MCF 10A (cell line): Measurements from ENCODE around the gene PITPNM2. TPM values are rescaled to one million over a fixed set of nuclear protein-coding genes. Genes with fewer than 3 reads are reported as not detected.

Experiments
- BruUV-seq: library from RNA; stranded (reverse); fragments of 400-500 nt; replicated peaks from 2 replicates; lab custom pipeline; 2021; lab: Mats Ljungman, UMichigan
- CTCF ChIA-PET: fragments of 300-600 bp; sonication (Branson Sonifier 250); formaldehyde crosslinking; extraction: SDS; loops from one replicate; lab custom pipeline; 2021; ENCODE audit warnings: antibody characterized with exemption, inconsistent platforms; lab: Yijun Ruan, JAX
- POLR2A ChIA-PET: fragments of 300-600, 350-650 bp; sonication (Branson Sonifier 250); formaldehyde crosslinking; extraction: SDS; loops from one replicate; lab custom pipeline; 2020; ENCODE audit warnings: antibody characterized with exemption, inconsistent platforms; lab: Yijun Ruan, JAX
- DNase-seq: peaks from one replicate; pipeline ENCODE4 v3.0.0-alpha.2; 2018; ENCODE audit not compliant: unreplicated experiment
- H3K27ac Mint-ChIP-seq: one replicate; pipeline ENCODE4 v1.8.0; 2022; ENCODE audit warnings: mild to moderate bottlenecking, low read depth, mixed read lengths; ENCODE audit not compliant: unreplicated experiment
- H3K27me3 Mint-ChIP-seq: one replicate; pipeline ENCODE4 v1.8.0; 2022; ENCODE audit warnings: mixed read lengths; ENCODE audit not compliant: insufficient read depth, unreplicated experiment
- H3K36me3 Mint-ChIP-seq: one replicate; pipeline ENCODE4 v1.8.0; 2022; ENCODE audit warnings: mild to moderate bottlenecking, moderate library complexity, mixed read lengths; ENCODE audit not compliant: insufficient read depth, unreplicated experiment
- H3K4me1 Mint-ChIP-seq: one replicate; pipeline ENCODE4 v1.8.0; 2022; ENCODE audit warnings: mixed read lengths; ENCODE audit not compliant: insufficient read depth, unreplicated experiment
- H3K4me3 Mint-ChIP-seq: one replicate; pipeline ENCODE4 v1.8.0; 2022; ENCODE audit warnings: mild to moderate bottlenecking, moderate library complexity, mixed read lengths; ENCODE audit not compliant: unreplicated experiment
- H3K9me3 Mint-ChIP-seq: one replicate; pipeline ENCODE4 v1.8.0; 2022; ENCODE audit warnings: mixed read lengths; ENCODE audit not compliant: unreplicated experiment
- CTCF ChIP-seq: fragments of 200-600 bp; IDR thresholded peaks from one replicate; pipeline ENCODE4 v1.8.0; 2022; ENCODE audit warnings: antibody characterized with exemption, mild to moderate bottlenecking; ENCODE audit not compliant: unreplicated experiment
- intact Hi-C: fragments of 100-400 bp; cut with micrococcal nuclease; formaldehyde crosslinking; loops from 2 replicates; pipeline ENCODE4 v1.14.1; 2022
- total RNA-seq: library from RNA; stranded (reverse); gene quantifications from 2 replicates; pipeline ENCODE4 v1.2.3, GENCODE V29; 2022

Gene PITPNM2
- total RNA-seq, 1 experiment from 2014 or later: 7.2 TPM

- ChIA-PET CTCF (interaction anchor here (0.6 to 1.4 kb wide), 3 partner anchors 10 to 165 kb away, joined by 3 to 4 read pairs (median 3); no protein-coding TSS in a partner anchor), POLR2A (no interaction called here)
- intact Hi-C loops: no loop called here
- no peak for TF ChIP-seq CTCF
- Mint-ChIP-seq H3K4me1 (no peaks in the 10 kb centered on the region), H3K36me3 (peaks cover 41% of the 10 kb centered on the region), H3K27ac (no peak overlapping the region), H3K4me3 (no peak overlapping the region), H3K27me3 (no peaks in the 10 kb centered on the region), H3K9me3 (no peaks in the 10 kb centered on the region)
- BruUV-seq: no TSS peak
- no peak for DNase-seq
Measured at GRCh38 chr12:123164710-123165261, 13.9 kb upstream of the PITPNM2 start.

GRCh38 chr12:123164222-123164621, 13.3 kb upstream of the PITPNM2 start:
- Mint-ChIP-seq H3K4me1 (no peaks in the 10 kb centered on the region), H3K36me3 (peaks cover 43% of the 10 kb centered on the region), H3K27ac (no peak overlapping the region), H3K4me3 (no peak overlapping the region), H3K27me3 (no peaks in the 10 kb centered on the region), H3K9me3 (no peaks in the 10 kb centered on the region)
- TF ChIP-seq CTCF: no peak
- ChIA-PET POLR2A (no interaction called here), CTCF (interaction anchor here (0.5 kb wide), 1 partner anchor 359 kb away, joined by 9 read pairs; no protein-coding TSS in a partner anchor)
- BruUV-seq: no TSS peak
- intact Hi-C loops: no loop called here
- no peak for DNase-seq

- no peak for DNase-seq
- peaks cover 51% of the 10 kb centered on the region for H3K36me3 Mint-ChIP-seq
- H3K27me3 Mint-ChIP-seq: no peaks in the 10 kb centered on the region
- TF ChIP-seq CTCF: no peak
- ChIA-PET CTCF (interaction anchor here (1.3 kb wide), 1 partner anchor 10 kb away, joined by 3 read pairs; no protein-coding TSS in a partner anchor), POLR2A (interaction anchor here (2.0 kb wide), 1 partner anchor 11 kb away, joined by 4 read pairs; no protein-coding TSS in a partner anchor)
- no TSS peak for BruUV-seq
- H3K9me3 Mint-ChIP-seq: no peaks in the 10 kb centered on the region
- H3K27ac Mint-ChIP-seq: no peak overlapping the region
- H3K4me1 Mint-ChIP-seq: no peaks in the 10 kb centered on the region
- H3K4me3 Mint-ChIP-seq: no peak overlapping the region
- intact Hi-C loops: no loop called here
Measured at GRCh38 chr12:123163227-123163626, 12.3 kb upstream of the PITPNM2 start.

GRCh38 chr12:123160801-123161487, 10.1 kb upstream of the PITPNM2 start:
- BruUV-seq: no TSS peak
- no peak overlapping the region for H3K27ac Mint-ChIP-seq
- POLR2A ChIA-PET: interaction anchor here (0.8 to 1.4 kb wide), 4 partner anchors 9 to 118 kb away, joined by 3 to 6 read pairs (median 4); partner anchors contain the start of gene PITPNM2
- intact Hi-C loops: no loop called here
- no peaks in the 10 kb centered on the region for H3K9me3 Mint-ChIP-seq
- no peaks in the 10 kb centered on the region for H3K4me1 Mint-ChIP-seq
- no peak for DNase-seq
- peaks cover 51% of the 10 kb centered on the region for H3K36me3 Mint-ChIP-seq
- H3K4me3 Mint-ChIP-seq: no peak overlapping the region
- CTCF ChIA-PET: interaction anchor here (0.6 to 0.7 kb wide), 2 partner anchors 198 to 356 kb away, joined by 3 read pairs; no protein-coding TSS in a partner anchor
- no peak for TF ChIP-seq CTCF
- no peaks in the 10 kb centered on the region for H3K27me3 Mint-ChIP-seq
